Spleen (tissue), 11 donors: Measurements from ENCODE around the gene CABCOCO1. TPM values are rescaled to one million over a fixed set of nuclear protein-coding genes. Genes with fewer than 3 reads are reported as not detected.
A peak's percentile ranks its signal among the peaks of the same experiment; 100 is the strongest.

Source experiments
- DNase-seq: peaks from one replicate; pipeline ENCODE4 v3.0.0-alpha.2; 2020
- H3K27ac ChIP-seq, 8 donors: fragments of 200-600 bp; sonication (generic) in 7 of 8; 1 replicate in 4 of 8; 2 replicates in 4 of 8; pipeline versions ENCODE4 v1.5.0 to v1.8.0; 2016 to 2021; ENCODE audit warnings: inconsistent platforms in 4 of 8, mild to moderate bottlenecking in 4 of 8, moderate library complexity in 1 of 8
- H3K27me3 ChIP-seq, 7 donors: fragments of 200-600 bp; sonication (generic) in 6 of 7; replicated peaks in 1 of 7; 1 replicate in 4 of 7; 2 replicates in 3 of 7; pipeline versions ENCODE4 v1.5.0 to v1.8.0; 2016 to 2021; ENCODE audit warnings: inconsistent platforms in 3 of 7, mild to moderate bottlenecking in 1 of 7
- H3K36me3 ChIP-seq, 6 donors: fragments of 200-600 bp; sonication (generic) in 5 of 6; 1 replicate in 4 of 6; 2 replicates in 2 of 6; pipeline versions ENCODE4 v1.5.0 to v1.8.0; 2016 to 2021; ENCODE audit warnings: inconsistent platforms in 2 of 6
- H3K4me1 ChIP-seq, 6 donors: fragments of 200-600 bp; sonication (generic) in 5 of 6; 1 replicate in 3 of 6; 2 replicates in 3 of 6; pipeline versions ENCODE4 v1.5.0 to v1.8.0; 2016 to 2021; ENCODE audit warnings: inconsistent platforms in 3 of 6
- H3K4me3 ChIP-seq, 8 donors: fragments of 200-600 bp; sonication (generic) in 7 of 8; 1 replicate in 4 of 8; 2 replicates in 4 of 8; pipeline versions ENCODE4 v1.5.0 to v1.8.0; 2016 to 2021; ENCODE audit warnings: inconsistent platforms in 4 of 8, mild to moderate bottlenecking in 4 of 8, moderate library complexity in 2 of 8
- H3K9me3 ChIP-seq, 8 donors: fragments of 200-600 bp; sonication (generic) in 7 of 8; 1 replicate in 4 of 8; 2 replicates in 4 of 8; pipeline versions ENCODE4 v1.5.0 to v1.8.0; 2016 to 2021; ENCODE audit warnings: inconsistent platforms in 4 of 8
- CTCF ChIP-seq, 11 experiments: fragments of 200-600 bp in 7 of 11; fragments of 450-650 bp in 4 of 11; sonication (generic) in 4 of 11; IDR thresholded peaks in 8 of 11; conservative IDR thresholded peaks in 3 of 11; 1 replicate in 7 of 11; 2 replicates in 4 of 11; pipeline versions ENCODE4 v1.4.0 to v1.8.0; 2016 to 2021; ENCODE audit warnings: antibody characterized with exemption in 11 of 11, inconsistent platforms in 4 of 11, mild to moderate bottlenecking in 1 of 11
- POLR2A ChIP-seq, 3 donors: fragments of 450-650 bp; IDR thresholded peaks; one replicate each; pipeline ENCODE4 v1.5.1; 2017; ENCODE audit warnings: antibody characterized with exemption in 3 of 3, mild to moderate bottlenecking in 1 of 3
- POLR2AphosphoS5 ChIP-seq, 3 donors: sonication (generic); formaldehyde crosslinking; IDR thresholded peaks; one replicate each; pipeline ENCODE4 v1.5.1; 2017; ENCODE audit warnings: antibody characterized with exemption in 3 of 3
- whole genome bisulfite sequencing, 5 donors: extraction: QIAGEN DNeasy Blood & Tissue Kit in 3 of 5; methylation state at CpG; one replicate each; pipeline versions ENCODE4 v1.1.5 to v1.1.7; 2013 to 2018; 5-methylcytosine and 5-hydroxymethylcytosine counted together
- intact Hi-C: fragments of 100-400 bp; cut with DNase I; formaldehyde crosslinking; loops from one replicate; pipeline ENCODE4 v1.15.0; 2023; ENCODE audit warnings: low total_unique reads
- polyA plus RNA-seq, 3 donors: library from polyadenylated mRNA; stranded (reverse); fragments of 200-250 nt; gene quantifications; one replicate each; pipeline ENCODE4 v1.2.1, GENCODE V29; 2013
- total RNA-seq, 7 donors: library from RNA; depleted of rRNA in 3 of 7; stranded (reverse); fragments of >200 nt in 3 of 7; fragmentation: NEBNext Ultra II Directional in 4 of 7; extraction: Animal tissue kit (Norgen Biotek cat#: 25700) in 4 of 7; gene quantifications; one replicate each; pipeline versions ENCODE4 v1.1.0 to v1.2.1, GENCODE V29; 2016 to 2021
- donor health status: healthy with polysubstance abuse.
- donor health status: DM: no; HTN: no; CAD: no; lungs with moderate emphysema.
- donor health status: DM: no; HTN: no; CAD: no.
- donor health status: Bipolar disorder and iron deficiency.
- donor health status: healthy.
- donor health status: DM: no; HTN: no; CAD: no.
- donor health status: DM: yes; HTN: yes; CAD: no.

Gene CABCOCO1
- total and polyA plus RNA-seq, 10 donors, result 0.06 to 1.0 (median 0.48) TPM; not detected in 4

GRCh38 chr10:61634746-61635145 lies 28.0 kb upstream of the CABCOCO1 start:
- TF ChIP-seq CTCF (IDR thresholded peaks at IDR 0.05 in 8 of 11, conservative IDR thresholded peaks at IDR 0.05 in 3 of 11) (no peak), POLR2AphosphoS5 (IDR thresholded peaks at IDR 0.05) (no peak), POLR2A (IDR thresholded peaks at IDR 0.05) (no peak)
- no peaks in the 10 kb centered on the region for H3K4me1 ChIP-seq
- no peaks in the 10 kb centered on the region for H3K27me3 ChIP-seq
- no peaks in the 10 kb centered on the region for H3K9me3 ChIP-seq
- peak overlapping the region in 2 of 8 donors; percentile 12 to 32 for H3K27ac ChIP-seq
- intact Hi-C loops, result no loop called here
- WGBS, 5 donors, result 67 to 91% (median 79%) methylated on average over 1 of the region's 1 CpG
- no peaks in the 10 kb centered on the region for H3K36me3 ChIP-seq
- H3K4me3 ChIP-seq, result no peak overlapping the region
- no peak for DNase-seq

GRCh38 chr10:61635471-61635870 lies 27.3 kb upstream of the CABCOCO1 start:
- no peaks in the 10 kb centered on the region for H3K9me3 ChIP-seq
- TF ChIP-seq CTCF (IDR thresholded peaks at IDR 0.05 in 8 of 11, conservative IDR thresholded peaks at IDR 0.05 in 3 of 11), result no peak
- TF ChIP-seq POLR2AphosphoS5 (IDR thresholded peaks at IDR 0.05), result no peak
- no peak for TF ChIP-seq POLR2A (IDR thresholded peaks at IDR 0.05)
- WGBS, 5 donors, result 49 to 79% (median 67%) methylated on average over 2 of the region's 2 CpGs
- H3K27ac ChIP-seq, result peak overlapping the region in 3 of 8 donors; percentile 12 to 43 (median 32)
- H3K27me3 ChIP-seq, result no peaks in the 10 kb centered on the region
- intact Hi-C loops, result no loop called here
- DNase-seq, result no peak
- H3K36me3 ChIP-seq, result no peaks in the 10 kb centered on the region
- H3K4me1 ChIP-seq, result no peaks in the 10 kb centered on the region
- H3K4me3 ChIP-seq, result no peak overlapping the region

GRCh38 chr10:61635932-61636331 lies 26.8 kb upstream of the CABCOCO1 start:
- Histone ChIP-seq H3K27ac (peak overlapping the region in 2 of 8 donors; percentile 32 to 43), H3K4me1 (no peaks in the 10 kb centered on the region), H3K4me3 (no peak overlapping the region), H3K27me3 (no peaks in the 10 kb centered on the region), H3K9me3 (no peaks in the 10 kb centered on the region), H3K36me3 (no peaks in the 10 kb centered on the region)
- TF ChIP-seq POLR2A (IDR thresholded peaks at IDR 0.05) (no peak), CTCF (IDR thresholded peaks at IDR 0.05 in 8 of 11, conservative IDR thresholded peaks at IDR 0.05 in 3 of 11) (no peak), POLR2AphosphoS5 (IDR thresholded peaks at IDR 0.05) (no peak)
- no peak for DNase-seq
- intact Hi-C loops, result no loop called here

GRCh38 chr10:61639952-61640351 lies 22.8 kb upstream of the CABCOCO1 start:
- H3K27me3 ChIP-seq, result no peaks in the 10 kb centered on the region
- intact Hi-C loops, result no loop called here
- no peak for DNase-seq
- H3K4me3 ChIP-seq, result no peak overlapping the region
- H3K27ac ChIP-seq, result no peak overlapping the region
- TF ChIP-seq CTCF (IDR thresholded peaks at IDR 0.05 in 8 of 11, conservative IDR thresholded peaks at IDR 0.05 in 3 of 11) (no peak), POLR2AphosphoS5 (IDR thresholded peaks at IDR 0.05) (no peak), POLR2A (IDR thresholded peaks at IDR 0.05) (no peak)
- no peaks in the 10 kb centered on the region for H3K36me3 ChIP-seq
- no peaks in the 10 kb centered on the region for H3K9me3 ChIP-seq
- no peaks in the 10 kb centered on the region for H3K4me1 ChIP-seq
- 86 to 94% (median 90%) methylated on average over 4 of the region's 4 CpGs for WGBS, 5 donors
